ENCODE data around the gene LCORL.
A peak's percentile ranks its signal among the peaks of the same experiment; 100 is the strongest.
"Not testable (repeated sequence)": the region's sequence is repeated elsewhere in the genome, so short reads cannot be mapped to it uniquely, and the experiment has no call there.

The LCORL gene

DNA sequence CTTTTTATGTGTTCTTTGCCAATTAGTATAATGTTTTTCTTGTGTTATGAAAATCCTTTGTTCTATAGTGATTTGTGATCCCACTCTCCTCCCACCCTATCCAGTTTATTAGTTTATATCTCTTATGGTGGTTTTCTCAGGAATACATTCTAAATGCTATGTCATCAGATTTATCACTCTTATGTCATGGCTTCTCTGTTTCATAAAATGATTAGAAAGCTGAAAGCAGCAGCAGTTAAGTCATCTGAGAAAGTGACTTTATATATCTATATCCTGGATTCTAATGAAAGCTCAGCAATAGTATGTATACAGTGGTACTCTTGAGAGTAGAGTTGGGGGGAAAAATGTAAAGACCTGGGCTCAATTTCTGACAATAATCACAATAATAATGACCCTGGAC is 169.6 kb downstream of the LCORL start:
- no peak for DNase-seq (ENCODE audit: low read depth)
- TF ChIP-seq, protein P1, sequence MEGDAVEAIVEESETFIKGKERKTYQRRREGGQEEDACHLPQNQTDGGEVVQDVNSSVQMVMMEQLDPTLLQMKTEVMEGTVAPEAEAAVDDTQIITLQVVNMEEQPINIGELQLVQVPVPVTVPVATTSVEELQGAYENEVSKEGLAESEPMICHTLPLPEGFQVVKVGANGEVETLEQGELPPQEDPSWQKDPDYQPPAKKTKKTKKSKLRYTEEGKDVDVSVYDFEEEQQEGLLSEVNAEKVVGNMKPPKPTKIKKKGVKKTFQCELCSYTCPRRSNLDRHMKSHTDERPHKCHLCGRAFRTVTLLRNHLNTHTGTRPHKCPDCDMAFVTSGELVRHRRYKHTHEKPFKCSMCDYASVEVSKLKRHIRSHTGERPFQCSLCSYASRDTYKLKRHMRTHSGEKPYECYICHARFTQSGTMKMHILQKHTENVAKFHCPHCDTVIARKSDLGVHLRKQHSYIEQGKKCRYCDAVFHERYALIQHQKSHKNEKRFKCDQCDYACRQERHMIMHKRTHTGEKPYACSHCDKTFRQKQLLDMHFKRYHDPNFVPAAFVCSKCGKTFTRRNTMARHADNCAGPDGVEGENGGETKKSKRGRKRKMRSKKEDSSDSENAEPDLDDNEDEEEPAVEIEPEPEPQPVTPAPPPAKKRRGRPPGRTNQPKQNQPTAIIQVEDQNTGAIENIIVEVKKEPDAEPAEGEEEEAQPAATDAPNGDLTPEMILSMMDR (conservative IDR thresholded peaks at IDR 0.05; ENCODE audit: low read length): no peak
- H3K4me3 ChIP-seq (ENCODE audit: low read length): no peak overlapping the region

DNA sequence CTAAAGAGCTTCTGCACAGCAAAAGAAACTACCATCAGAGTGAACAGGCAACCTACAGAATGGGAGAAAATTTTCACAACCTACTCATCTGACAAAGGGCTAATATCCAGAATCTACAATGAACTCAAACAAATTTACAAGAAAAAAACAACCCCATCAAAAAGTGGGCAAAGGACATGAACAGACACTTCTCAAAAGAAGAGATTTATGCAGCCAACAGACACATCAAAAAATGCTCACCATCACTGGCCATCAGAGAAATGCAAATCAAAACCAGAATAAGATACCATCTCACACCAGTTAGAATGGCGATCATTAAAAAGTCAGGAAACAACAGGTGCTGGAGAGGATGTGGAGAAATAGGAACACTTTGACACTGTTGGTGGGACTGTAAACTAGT is 171.3 kb downstream of the LCORL start:
- H3K4me3 ChIP-seq (ENCODE audit: low read length); DNase-seq (ENCODE audit: low read depth): not testable (repeated sequence)

DNA sequence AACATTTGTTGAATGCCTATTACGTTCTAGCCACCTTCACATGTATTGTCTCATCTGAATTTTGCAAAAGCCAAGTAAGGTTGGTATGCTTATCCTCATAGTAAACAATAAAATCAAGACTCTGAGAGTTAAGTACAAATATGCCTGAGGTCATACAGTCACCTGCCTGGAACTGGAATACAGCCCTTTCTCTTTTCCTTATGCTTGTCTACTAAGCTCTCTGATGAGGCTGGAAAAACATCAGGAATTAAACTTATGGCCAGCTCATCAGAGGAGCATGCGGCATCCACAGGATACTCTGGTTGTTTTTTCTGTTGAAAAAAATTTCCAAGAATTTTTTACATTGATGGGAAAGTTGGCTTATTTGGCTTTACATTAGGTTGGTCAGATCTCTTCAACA is 175.3 kb downstream of the LCORL start:
- TF ChIP-seq, protein P1 (conservative IDR thresholded peaks at IDR 0.05; ENCODE audit: low read length): no peak
- H3K4me3 ChIP-seq (ENCODE audit: low read length): no peak overlapping the region
- DNase-seq (ENCODE audit: low read depth): no peak

DNA sequence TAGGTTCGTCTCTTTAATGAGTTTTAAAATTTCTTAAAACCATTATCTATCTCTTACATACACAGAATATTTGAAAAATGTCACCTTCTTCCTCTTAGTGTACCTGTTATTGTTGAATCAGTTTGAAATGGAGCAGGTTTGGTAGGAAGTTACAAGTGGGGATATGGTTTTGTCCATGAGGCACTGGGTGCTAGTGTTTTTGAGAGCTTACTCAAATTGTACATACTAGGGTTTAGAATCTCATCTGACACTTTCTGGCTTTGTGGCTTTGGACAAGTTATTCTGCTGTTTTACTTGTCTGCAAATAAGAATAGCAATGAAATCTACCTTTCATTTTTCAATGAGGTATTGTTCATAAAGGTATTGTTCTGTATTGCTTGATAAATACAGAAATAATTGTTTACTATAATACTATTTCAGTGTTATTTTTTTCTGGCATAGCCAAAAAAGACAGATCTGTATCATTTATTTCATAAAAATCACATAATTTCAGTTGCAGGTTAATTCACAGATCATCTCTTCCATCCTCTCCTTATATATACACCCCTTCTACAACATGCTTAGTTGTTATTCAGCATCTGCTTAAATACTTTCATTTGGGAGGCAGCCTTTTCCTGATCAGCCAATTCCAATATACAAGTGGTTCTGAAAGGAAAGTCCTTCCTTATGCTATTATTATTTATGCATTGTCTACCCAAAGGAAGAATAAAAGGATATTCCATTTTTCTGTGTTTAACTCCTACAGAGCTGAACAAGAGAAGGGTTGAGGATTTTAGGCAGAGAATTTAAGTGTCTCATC is 197.5 kb downstream of the LCORL start:
- peak; percentile 22 for DNase-seq (ENCODE audit: low read depth)
- H3K4me3 ChIP-seq (ENCODE audit: low read length): no peak overlapping the region
- TF ChIP-seq, protein P1 (conservative IDR thresholded peaks at IDR 0.05; ENCODE audit: low read length): no peak

- DNase-seq (ENCODE audit: low read depth): peak; percentile 87
- TF ChIP-seq, protein P1 (conservative IDR thresholded peaks at IDR 0.05; ENCODE audit: low read length): peak; percentile 71
- H3K4me3 ChIP-seq (ENCODE audit: low read length): peak overlapping the region; percentile 23; the same call in 1 of the 2 replicates
Measured at GRCh38 chr4:17817027-17817426, 204.5 kb downstream of the LCORL start.

- TF ChIP-seq, protein P1 (conservative IDR thresholded peaks at IDR 0.05; ENCODE audit: low read length): no peak
- no peak for DNase-seq (ENCODE audit: low read depth)
- H3K4me3 ChIP-seq (ENCODE audit: low read length): no peak overlapping the region
Measured at GRCh38 chr4:17816142-17816541, 205.4 kb downstream of the LCORL start.

GRCh38 chr4:17814140-17814539 is 207.4 kb downstream of the LCORL start:
- DNase-seq (ENCODE audit: low read depth): peak; percentile 41
- TF ChIP-seq, protein P1 (conservative IDR thresholded peaks at IDR 0.05; ENCODE audit: low read length): no peak
- H3K4me3 ChIP-seq (ENCODE audit: low read length): no peak overlapping the region; the same call in 1 of the 2 replicates
